ENCODE results near the gene OR2D3.

OR2D3 gene

GRCh38 chr11:6926208-6927029, 5.6 kb downstream of the OR2D3 start, which contains the start of gene ZNF215:
Gene ZNF215, plus strand, starts transcription at chr11:6926426. Its CDS starts 5,847 bp downstream, at chr11:6932273.
- Histone ChIP-seq H4K20me1 (ENCODE audit: control insufficient read depth, insufficient read depth, low read depth, low read length) (no peaks in the 10 kb centered on the region), H3K4me3 (ENCODE audit: low read length) (peak within 1 kb of the TSS; percentile 94), H3K9me3 (ENCODE audit: control insufficient read depth, insufficient read depth, low read length) (no peaks in the 10 kb centered on the region), H3K36me3 (ENCODE audit: control insufficient read depth, low read length) (peaks cover 44% of the 10 kb centered on the region), H3K9me2 (replicated peaks; ENCODE audit: control insufficient read depth, low read length) (no peaks in the 10 kb centered on the region), H3K4me2 (ENCODE audit: low read length) (peak within 1 kb of the TSS; percentile 64), H3K27me3 (ENCODE audit: control insufficient read depth, low read length) (no peaks in the 10 kb centered on the region), H3F3A (ENCODE audit: control insufficient read depth, insufficient read depth) (peaks cover 7% of the 10 kb centered on the region), H3K79me2 (ENCODE audit: control insufficient read depth, low read length) (peaks cover 46% of the 10 kb centered on the region), H3K4me1 (ENCODE audit: control insufficient read depth, low read length) (peaks cover 34% of the 10 kb centered on the region), H3K27ac (ENCODE audit: low read depth, low read length) (peak within 1 kb of the TSS; percentile 78)
- no peak for TF ChIP-seq EZH2phosphoT487 (IDR thresholded peaks at IDR 0.05; ENCODE audit: borderline replicate concordance, low read length)
- no peak for TF ChIP-seq CTCF (IDR thresholded peaks at IDR 0.05; ENCODE audit: low read depth, low read length, poor library complexity, severe bottlenecking)

GRCh38 chr11:6927030-6927617, 6.3 kb downstream of the OR2D3 start:
- Histone ChIP-seq H4K20me1 (ENCODE audit: control insufficient read depth, insufficient read depth, low read depth, low read length) (no peaks in the 10 kb centered on the region), H3F3A (ENCODE audit: control insufficient read depth, insufficient read depth) (peaks cover 7% of the 10 kb centered on the region), H3K9me3 (ENCODE audit: control insufficient read depth, insufficient read depth, low read length) (no peaks in the 10 kb centered on the region), H3K4me1 (ENCODE audit: control insufficient read depth, low read length) (peaks cover 34% of the 10 kb centered on the region), H3K4me3 (ENCODE audit: low read length) (peak overlapping the region; percentile 94), H3K27me3 (ENCODE audit: control insufficient read depth, low read length) (no peaks in the 10 kb centered on the region), H3K4me2 (ENCODE audit: low read length) (peak overlapping the region; percentile 64), H3K79me2 (ENCODE audit: control insufficient read depth, low read length) (peaks cover 50% of the 10 kb centered on the region), H3K36me3 (ENCODE audit: control insufficient read depth, low read length) (peaks cover 51% of the 10 kb centered on the region), H3K9me2 (replicated peaks; ENCODE audit: control insufficient read depth, low read length) (no peaks in the 10 kb centered on the region), H3K27ac (ENCODE audit: low read depth, low read length) (peak overlapping the region; percentile 78)
- TF ChIP-seq EZH2phosphoT487 (IDR thresholded peaks at IDR 0.05; ENCODE audit: borderline replicate concordance, low read length) = no peak
- no peak for TF ChIP-seq CTCF (IDR thresholded peaks at IDR 0.05; ENCODE audit: low read depth, low read length, poor library complexity, severe bottlenecking)

GRCh38 chr11:6928916-6929315, 8.1 kb downstream of the OR2D3 start:
- no peak overlapping the region for H3K27ac ChIP-seq (ENCODE audit: low read depth, low read length)
- no peaks in the 10 kb centered on the region for H4K20me1 ChIP-seq (ENCODE audit: control insufficient read depth, insufficient read depth, low read depth, low read length)
- H3K4me1 ChIP-seq (ENCODE audit: control insufficient read depth, low read length) = peaks cover 34% of the 10 kb centered on the region
- H3K36me3 ChIP-seq (ENCODE audit: control insufficient read depth, low read length) = peaks cover 66% of the 10 kb centered on the region
- peak overlapping the region; percentile 94 for H3K4me3 ChIP-seq (ENCODE audit: low read length)
- H3F3A ChIP-seq (ENCODE audit: control insufficient read depth, insufficient read depth) = peaks cover 7% of the 10 kb centered on the region
- no peaks in the 10 kb centered on the region for H3K27me3 ChIP-seq (ENCODE audit: control insufficient read depth, low read length)
- no peaks in the 10 kb centered on the region for H3K9me2 ChIP-seq (replicated peaks; ENCODE audit: control insufficient read depth, low read length)
- peak overlapping the region; percentile 38 for H3K4me2 ChIP-seq (ENCODE audit: low read length)
- H3K79me2 ChIP-seq (ENCODE audit: control insufficient read depth, low read length) = peaks cover 54% of the 10 kb centered on the region
- no peaks in the 10 kb centered on the region for H3K9me3 ChIP-seq (ENCODE audit: control insufficient read depth, insufficient read depth, low read length)
- TF ChIP-seq CTCF (IDR thresholded peaks at IDR 0.05; ENCODE audit: low read depth, low read length, poor library complexity, severe bottlenecking) = no peak
- TF ChIP-seq EZH2phosphoT487 (IDR thresholded peaks at IDR 0.05; ENCODE audit: borderline replicate concordance, low read length) = no peak
